Measurements from ENCODE around the gene CLDN7.

CLDN7 gene

DNA sequence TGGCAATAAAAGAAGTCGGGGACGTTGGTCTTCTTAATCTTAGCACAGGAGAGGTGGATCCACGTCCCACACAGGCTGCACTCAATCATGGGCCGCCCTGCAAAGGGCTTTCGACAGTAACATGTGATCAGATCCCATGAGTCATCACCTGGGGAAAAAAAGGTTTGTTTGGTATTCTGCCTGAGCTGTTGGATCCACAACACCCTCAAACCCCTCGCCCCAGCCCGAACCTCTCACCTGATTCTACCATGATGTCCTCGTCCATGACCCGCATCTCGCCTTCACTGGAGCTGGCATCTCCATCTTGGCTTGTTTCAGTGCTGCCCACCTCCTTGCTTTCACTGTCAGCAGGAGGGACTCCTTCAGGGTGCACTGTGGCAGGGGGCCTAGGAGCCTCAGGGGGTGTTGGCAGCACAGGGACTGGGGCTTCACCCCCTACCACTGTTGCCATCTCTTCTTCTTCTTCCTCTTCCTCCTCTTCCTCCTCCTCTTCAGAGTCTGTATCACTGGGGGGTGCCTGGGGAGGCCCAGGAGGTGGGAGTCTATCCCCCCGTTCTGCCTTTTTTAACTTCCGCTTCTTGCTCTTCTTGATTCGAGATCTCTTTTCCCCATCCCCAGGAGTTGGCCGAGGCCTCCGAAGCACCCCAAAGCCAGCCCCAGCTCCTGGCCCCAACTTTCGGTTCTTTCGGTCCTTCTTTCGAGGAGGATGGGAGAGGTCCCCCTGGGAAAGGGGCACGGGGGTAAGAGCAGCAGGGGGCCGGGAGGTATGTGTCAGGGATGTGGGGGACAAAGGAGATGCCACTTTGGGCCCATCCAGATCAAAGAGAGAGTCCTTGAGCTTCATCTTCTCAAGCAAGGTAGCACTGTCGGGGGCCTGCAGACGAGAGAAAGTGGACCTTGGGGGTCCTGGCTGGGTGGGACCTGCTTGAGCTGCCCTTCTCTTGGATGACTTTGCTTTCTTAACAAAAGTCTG is 26.3 kb downstream of the CLDN7 start:
- no peak for DNase-seq

DNA sequence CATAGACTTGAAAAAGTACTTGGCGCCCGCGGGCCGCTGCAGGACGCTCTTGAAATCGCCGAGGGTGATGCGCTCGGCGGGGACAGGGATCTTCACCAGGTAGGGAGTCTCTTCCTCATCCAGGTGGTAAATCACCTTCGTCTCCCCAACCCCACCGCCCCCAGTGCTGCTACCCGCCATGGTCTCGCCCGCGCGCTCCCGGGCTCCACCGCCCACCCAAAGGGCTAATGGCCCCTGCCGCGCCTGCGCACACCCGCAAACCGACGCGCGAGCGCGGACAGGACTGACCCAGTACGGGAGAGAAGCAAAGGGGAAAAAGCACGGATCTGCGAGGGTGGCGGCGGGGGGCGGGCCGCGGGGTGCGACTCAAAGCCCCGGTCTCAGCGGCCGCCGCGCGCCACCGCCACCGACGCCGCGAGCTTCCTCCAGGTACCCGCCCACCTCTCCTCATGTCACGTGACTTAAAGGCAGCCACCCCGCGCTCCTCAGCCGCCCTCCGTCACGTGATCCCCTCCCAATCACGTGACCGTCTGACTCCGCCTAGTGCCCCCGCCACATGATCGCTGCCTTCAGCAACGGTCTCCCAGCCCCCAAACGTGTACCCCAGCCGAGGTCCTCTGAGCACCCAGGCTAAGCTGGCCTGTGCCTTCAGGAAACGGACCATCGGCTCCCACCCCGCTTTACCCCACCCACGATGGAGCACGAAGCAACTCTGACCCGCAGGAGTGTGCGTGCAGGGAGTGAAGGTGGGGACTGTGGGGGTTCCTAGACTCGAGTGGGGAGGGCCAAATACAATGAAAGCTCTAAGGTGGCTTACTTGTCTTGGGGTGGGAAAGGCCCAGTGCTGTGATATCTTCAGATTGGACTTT is 28.0 kb downstream of the CLDN7 start, which contains the start of gene DVL2:
Gene DVL2 (minus strand): TSS at position 435 of the 869 bp plus-strand sequence. CDS start 255 bp downstream, at position 180.
- DNase-seq, result peak; percentile 78

GRCh38 chr17:7233701-7234082 is 28.6 kb downstream of the CLDN7 start:
- DNase-seq, result no peak

- no peak for DNase-seq
Measured at GRCh38 chr17:7232114-7232513, 30.2 kb downstream of the CLDN7 start.

GRCh38 chr17:7229504-7229903 is 32.8 kb downstream of the CLDN7 start:
- no peak for DNase-seq

- DNase-seq, result no peak
Measured at GRCh38 chr17:7228920-7229319, 33.4 kb downstream of the CLDN7 start.

DNA sequence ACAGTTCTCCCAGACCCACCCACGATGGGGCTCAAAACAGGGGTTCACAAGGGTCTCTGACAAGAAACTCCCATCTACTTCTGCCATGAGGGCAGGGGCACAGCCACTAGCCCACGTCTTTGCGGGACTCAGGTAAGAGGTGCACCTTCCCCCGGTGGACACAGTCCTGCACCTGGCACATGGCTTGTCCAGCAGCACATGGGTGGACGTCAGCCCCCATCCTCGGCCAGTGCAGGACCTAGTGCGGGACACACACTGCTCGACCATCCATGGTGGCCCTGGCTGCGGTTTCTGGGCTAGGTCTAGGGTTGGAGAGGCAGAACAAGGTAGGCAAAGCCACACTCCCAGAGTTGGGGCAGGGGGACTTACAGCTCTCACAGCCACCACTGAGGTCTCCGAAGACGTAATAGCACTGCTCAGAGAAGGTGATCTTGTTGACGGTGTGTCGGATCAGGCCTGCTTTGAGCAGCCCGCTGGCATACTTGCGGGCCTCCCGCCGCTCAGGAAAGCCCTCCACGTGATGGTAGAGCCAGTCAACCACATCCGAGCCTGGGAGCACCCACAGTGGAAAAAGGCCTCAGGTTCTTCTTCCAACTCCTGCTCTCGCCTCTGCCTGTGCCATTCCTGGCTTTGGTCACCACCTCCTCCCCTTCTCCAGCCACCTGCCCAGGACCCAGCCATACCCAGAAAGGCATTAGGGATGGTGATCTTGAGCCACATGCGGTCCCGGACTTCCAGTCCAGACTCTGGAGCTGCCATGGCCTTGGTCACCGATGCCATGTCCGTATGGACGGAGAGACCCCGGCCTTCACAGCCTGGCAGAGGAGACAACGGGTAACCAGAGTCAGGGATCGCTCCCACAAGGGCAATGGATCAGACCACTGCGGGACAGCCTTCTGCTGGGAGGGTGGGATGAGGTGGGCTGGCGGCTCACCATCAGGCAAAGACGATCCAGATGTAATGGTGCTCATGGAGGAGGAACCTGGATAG is 35.3 kb downstream of the CLDN7 start:
- no peak for DNase-seq

- DNase-seq, result no peak
Measured at GRCh38 chr17:7225711-7226331, 36.5 kb downstream of the CLDN7 start.

DNA sequence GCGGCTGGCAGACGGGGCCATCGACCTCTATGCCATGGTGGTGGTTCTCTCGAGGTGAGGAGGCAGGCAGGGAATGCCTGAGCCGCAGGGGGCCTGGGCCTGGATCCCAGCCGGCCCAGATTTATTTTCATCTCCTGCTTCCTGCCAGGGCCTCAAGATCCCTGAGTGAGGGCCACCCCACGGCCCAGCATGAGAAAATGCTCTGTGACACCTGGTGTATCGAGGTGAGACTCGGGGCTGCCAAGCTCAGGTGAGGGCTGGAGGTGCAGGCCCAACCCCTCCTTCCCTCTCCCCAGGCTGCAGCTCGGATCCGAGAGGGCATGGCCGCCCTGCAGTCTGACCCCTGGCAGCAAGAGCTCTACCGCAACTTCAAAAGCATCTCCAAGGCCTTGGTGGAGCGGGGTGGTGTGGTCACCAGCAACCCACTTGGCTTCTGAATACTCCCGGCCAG is 37.6 kb downstream of the CLDN7 start:
- no peak for DNase-seq

- DNase-seq, result no peak
Measured at GRCh38 chr17:7224110-7224509, 38.2 kb downstream of the CLDN7 start.

DNA sequence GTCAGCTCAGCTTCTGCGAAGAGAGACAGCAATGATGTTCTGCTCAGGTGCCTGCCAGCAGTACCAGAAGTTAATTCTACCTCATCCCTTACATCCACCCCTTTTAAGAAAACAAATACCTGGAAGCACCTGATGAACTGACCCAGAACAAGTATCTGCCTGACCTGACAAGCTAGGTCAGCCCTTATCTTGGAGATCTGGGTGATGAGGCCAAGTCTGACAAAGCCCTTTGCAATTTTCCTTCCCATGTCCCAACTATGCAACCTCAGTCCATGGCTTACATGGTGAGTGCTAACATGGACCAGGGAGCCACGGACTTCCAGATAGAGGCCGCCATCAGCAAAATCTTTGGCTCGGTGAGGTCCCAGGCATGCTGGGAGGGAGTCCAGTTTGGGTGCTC is 38.9 kb downstream of the CLDN7 start:
- no peak for DNase-seq

DNA sequence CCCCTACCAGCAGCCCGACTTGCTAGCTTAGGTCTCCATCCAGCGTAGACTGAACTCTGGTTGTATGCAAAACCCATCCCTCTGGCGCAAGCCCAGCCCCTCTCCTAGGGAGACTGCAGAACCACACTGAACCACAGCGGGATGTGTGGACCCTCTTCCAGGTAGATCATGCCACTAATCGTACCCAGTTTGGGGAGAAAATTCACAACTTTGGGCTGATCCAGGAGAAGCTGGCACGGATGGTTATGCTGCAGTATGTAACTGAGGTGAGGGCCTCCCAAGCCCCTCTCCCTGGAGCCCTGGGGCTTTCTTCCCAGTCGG is 39.3 kb downstream of the CLDN7 start:
- DNase-seq, result no peak

- no peak for DNase-seq
Measured at GRCh38 chr17:7222093-7222971, 39.9 kb downstream of the CLDN7 start.

DNA sequence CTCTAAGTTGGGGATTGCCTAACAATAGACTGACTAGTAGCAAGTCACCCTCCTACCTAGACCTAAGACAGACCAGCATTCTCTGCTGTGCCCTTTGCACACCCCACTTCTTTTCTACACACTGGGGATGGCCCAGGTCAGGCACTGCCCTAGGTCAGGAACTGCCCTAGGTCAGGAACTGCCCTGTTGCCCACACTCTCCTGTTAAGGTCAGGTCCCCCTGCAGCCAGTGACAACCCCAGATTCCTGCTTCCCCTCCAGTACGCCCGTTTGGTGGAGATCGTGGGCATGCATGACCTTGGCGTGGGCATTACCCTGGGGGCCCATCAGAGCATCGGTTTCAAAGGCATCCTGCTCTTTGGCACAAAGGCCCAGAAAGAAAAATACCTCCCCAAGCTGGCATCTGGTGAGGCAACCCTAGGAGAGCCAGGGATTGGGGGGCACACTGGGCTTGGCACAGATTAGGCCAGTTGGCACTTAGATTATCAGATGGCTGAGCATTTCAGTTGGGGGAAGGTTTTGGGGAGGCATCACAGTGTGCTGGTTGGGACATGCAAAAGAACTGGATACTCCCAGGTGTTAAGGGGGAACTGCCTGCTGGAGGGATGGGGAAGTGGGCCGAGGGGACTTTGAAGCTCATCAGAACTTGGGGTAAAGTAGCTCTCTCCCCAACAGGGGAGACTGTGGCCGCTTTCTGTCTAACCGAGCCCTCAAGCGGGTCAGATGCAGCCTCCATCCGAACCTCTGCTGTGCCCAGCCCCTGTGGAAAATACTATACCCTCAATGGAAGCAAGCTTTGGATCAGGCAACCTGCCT is 40.8 kb downstream of the CLDN7 start:
- no peak for DNase-seq

DNA sequence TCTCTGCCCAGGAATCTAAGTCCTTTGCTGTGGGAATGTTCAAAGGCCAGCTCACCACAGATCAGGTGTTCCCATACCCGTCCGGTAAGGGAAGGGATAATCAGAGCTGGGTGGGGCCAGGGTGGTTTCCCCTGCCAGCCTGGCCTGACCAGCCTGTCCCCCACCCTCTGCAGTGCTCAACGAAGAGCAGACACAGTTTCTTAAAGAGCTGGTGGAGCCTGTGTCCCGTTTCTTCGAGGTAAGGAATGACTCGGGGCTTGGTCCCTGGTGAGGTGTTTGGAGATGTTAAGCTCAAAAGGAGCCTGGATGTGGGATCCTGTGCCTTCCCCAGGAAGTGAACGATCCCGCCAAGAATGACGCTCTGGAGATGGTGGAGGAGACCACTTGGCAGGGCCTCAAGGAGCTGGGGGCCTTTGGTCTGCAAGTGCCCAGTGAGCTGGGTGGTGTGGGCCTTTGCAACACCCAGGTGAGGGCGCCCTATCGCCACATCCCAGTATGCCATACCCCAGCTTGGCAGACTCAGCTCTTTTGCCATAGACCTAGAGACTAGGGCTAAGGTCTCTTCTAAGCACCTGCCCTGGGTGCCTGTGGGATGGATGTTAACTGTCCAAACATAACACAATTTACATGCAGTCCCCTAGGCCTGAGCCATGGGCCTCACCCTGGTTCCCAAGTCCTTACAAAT is 41.5 kb downstream of the CLDN7 start:
- peak; percentile 33 for DNase-seq

GRCh38 chr17:7219812-7220592 is 42.3 kb downstream of the CLDN7 start, which contains the start of the genes ACADVL and DLG4:
Gene ACADVL (plus strand): TSS chr17:7219938. CDS start chr17:7219985, 47 bp downstream.
Gene DLG4 (minus strand): TSS chr17:7219836.
- peak; percentile 31 for DNase-seq

DNA sequence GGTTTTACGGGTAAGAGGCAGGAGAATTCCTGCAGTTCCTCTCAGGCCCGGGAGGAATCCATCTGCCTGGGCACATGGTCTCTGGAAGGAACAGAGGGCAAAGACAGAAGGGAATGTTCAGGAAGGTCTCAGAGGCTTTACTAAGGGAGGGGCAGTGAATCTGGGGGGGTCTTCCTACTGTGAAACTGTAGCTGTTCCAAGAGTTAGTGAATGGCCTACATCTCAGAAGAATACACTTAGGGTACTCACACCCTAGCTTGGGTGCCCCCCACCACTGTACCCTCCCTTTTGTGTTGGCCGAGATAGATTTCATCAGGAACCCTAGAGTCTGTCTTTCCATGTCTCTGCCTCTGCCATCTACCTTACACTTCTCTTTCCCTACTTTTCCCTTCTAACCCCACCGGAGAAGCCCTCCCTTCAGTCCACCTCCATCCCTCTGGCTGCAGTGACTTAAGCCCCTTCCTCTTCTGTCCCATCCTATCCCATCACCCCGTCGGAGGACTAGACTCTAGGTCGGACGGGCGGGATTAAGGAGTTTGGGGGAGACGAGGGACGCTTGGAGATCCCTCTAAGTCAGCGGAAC is 43.0 kb downstream of the CLDN7 start:
- DNase-seq, result no peak

DNA sequence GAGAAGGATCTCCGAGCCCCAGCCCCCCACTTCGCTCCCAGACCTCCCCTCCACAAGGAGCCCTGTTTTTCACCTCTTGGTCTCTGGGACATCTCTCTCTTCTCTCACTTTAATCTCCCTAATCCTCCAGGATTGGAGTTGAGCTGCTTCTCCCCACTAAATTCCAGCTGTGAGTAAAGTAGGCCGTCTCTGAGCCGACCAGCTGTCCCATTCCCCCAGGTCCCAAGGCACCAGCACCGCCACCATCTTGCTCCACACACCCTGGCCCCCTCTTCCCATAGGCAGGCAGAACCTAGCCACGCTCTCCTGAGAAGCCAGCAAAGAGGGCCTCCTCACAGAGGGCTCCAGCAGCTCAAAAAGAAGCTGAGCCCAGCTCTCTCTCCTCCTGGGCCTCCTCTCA is 43.5 kb downstream of the CLDN7 start:
- no peak for DNase-seq

All from NCI-H1092 (cell line).